Lung (tissue), 12 donors: ENCODE data around the gene CCDC181. TPM values are rescaled to one million over a fixed set of nuclear protein-coding genes. Genes with fewer than 3 reads are reported as not detected.

ENCODE experiments used
- ATAC-seq: fragments of 200-7000 bp; cut with Tn5 transposase; one replicate; pipeline ENCODE4 v1.9.1; 2020; ENCODE audit warnings: moderate number of reproducible peaks; ENCODE audit not compliant: insufficient read depth, low FRiP score
- DNase-seq, 3 donors: peaks; one replicate each; pipeline ENCODE4 v3.0.0-alpha.2; 2013 to 2017
- H3K27ac ChIP-seq, 2 donors: one replicate each; pipeline ENCODE4 v1.5.1; 2013; ENCODE audit warnings: mild to moderate bottlenecking in 2 of 2, moderate library complexity in 2 of 2, control low read depth in 1 of 2, inconsistent platforms in 1 of 2, low read depth in 1 of 2, low read length in 1 of 2
- H3K27me3 ChIP-seq, 3 donors: one replicate each; pipeline ENCODE4 v1.5.1; 2013; ENCODE audit warnings: low read length in 2 of 3; ENCODE audit not compliant: control insufficient read depth in 3 of 3, insufficient read depth in 3 of 3
- H3K36me3 ChIP-seq, 4 donors: one replicate each; pipeline ENCODE4 v1.5.1; 2013; ENCODE audit warnings: low read length in 4 of 4, mild to moderate bottlenecking in 1 of 4, moderate library complexity in 1 of 4; ENCODE audit not compliant: control insufficient read depth in 4 of 4, insufficient read depth in 4 of 4
- H3K4me1 ChIP-seq, 5 donors: one replicate each; pipeline ENCODE4 v1.5.1; 2013; ENCODE audit warnings: low read length in 5 of 5, mild to moderate bottlenecking in 2 of 5, moderate library complexity in 1 of 5; ENCODE audit not compliant: control insufficient read depth in 5 of 5, insufficient read depth in 5 of 5
- H3K4me3 ChIP-seq: one replicate; pipeline ENCODE4 v1.5.1; 2013; ENCODE audit warnings: mild to moderate bottlenecking, control low read depth, moderate library complexity
- H3K9ac ChIP-seq, 2 donors: one replicate each; pipeline ENCODE4 v1.5.1; 2013; ENCODE audit warnings: low read length in 2 of 2, control low read depth in 1 of 2; ENCODE audit not compliant: insufficient read depth in 1 of 2
- H3K9me3 ChIP-seq, 4 donors: one replicate each; pipeline ENCODE4 v1.5.1; 2013; ENCODE audit warnings: low read length in 3 of 4, mild to moderate bottlenecking in 1 of 4, moderate library complexity in 1 of 4; ENCODE audit not compliant: control insufficient read depth in 4 of 4, insufficient read depth in 3 of 4
- CTCF ChIP-seq: IDR thresholded peaks from 2 replicates; pipeline ENCODE4 v1.5.1; 2012; ENCODE audit warnings: mild to moderate bottlenecking; ENCODE audit errors: control extremely low read depth, extremely low read depth
- WGBS, 2 donors: extraction: QIAGEN DNeasy Blood & Tissue Kit; methylation state at CpG; one replicate each; pipeline ENCODE4 v1.1.7; 2013; 5-methylcytosine and 5-hydroxymethylcytosine counted together
- polyA plus RNA-seq, 2 donors: library from polyadenylated mRNA; stranded (reverse); fragments of 200-250 nt; gene quantifications; one replicate each; pipeline ENCODE4 v1.2.1, GENCODE V29; 2013
- total RNA-seq, 2 donors: library from RNA; depleted of rRNA in 1 of 2; stranded (reverse); fragments of >200 nt in 1 of 2; gene quantifications; one replicate each; pipeline ENCODE4 v1.2.1, GENCODE V29; 2014 to 2021
- donor health status: control.
- donor health status: control.
- donor health status: Bipolar disorder and iron deficiency.
- donor health status: healthy.
- donor health status: DM: yes; HTN: yes; CAD: no.

CCDC181 gene
- total and polyA plus RNA-seq, 4 donors: 2.9 to 5.7 (median 4.6) TPM

DNA sequence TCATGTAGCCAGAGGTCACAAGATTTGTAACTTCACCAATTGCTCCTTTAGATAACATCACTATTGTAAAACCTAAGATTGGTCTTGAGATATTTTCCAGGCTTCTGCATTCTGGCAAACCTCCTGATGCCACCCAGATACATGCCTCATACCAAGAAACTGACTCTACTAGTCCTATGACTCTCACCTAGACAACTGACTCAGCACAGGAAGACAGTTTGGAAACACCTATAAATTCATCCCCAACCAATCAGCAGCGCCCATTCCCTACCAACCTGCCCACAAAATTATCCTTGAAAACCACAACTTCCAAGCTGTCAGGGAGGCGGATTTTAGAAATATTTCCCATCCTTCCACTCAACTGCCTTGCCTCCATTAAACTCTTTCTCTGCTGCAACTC lies 62.3 kb downstream of the CCDC181 start:
- Histone ChIP-seq H3K36me3 (peaks cover 0 to 10% (median 4%) of the 10 kb centered on the region in 4 donors), H3K9ac (no peak overlapping the region), H3K4me3 (no peak overlapping the region), H3K9me3 (no peaks in the 10 kb centered on the region), H3K27me3 (no peaks in the 10 kb centered on the region), H3K27ac (no peak overlapping the region), H3K4me1 (peaks cover 0 to 17% (median 5%) of the 10 kb centered on the region in 5 donors)
- ATAC-seq (no peak), DNase-seq (no peak)
- no peak for TF ChIP-seq CTCF
- 94 to 96% methylated on average over 2 of the region's 2 CpGs for WGBS, 2 donors

GRCh38 chr1:169363046-169363730 lies 64.1 kb downstream of the CCDC181 start:
- no peak for ATAC-seq

DNA sequence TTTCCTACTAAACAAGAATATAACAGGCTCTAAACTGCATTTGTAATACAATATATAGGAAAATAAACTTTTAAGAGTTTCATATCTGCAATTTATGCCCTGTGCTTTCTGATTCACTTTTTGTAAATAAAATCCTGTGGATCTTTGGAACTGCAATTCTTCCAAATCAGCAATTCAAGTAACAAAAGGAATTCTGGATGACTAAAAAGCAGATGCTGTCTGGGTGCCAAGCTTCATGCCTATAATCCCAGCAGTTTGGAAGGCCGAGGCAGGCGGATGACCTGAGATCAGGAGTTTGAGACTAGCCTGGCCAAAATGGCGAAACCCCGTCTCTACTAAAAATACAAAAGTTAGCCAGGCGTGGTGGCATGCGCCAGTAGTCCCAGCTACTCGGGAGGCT lies 66.0 kb downstream of the CCDC181 start:
- WGBS, 2 donors: 92 to 96% methylated on average over 7 of the region's 7 CpGs
- peaks cover 0 to 2% (median 0%) of the 10 kb centered on the region in 4 donors for H3K36me3 ChIP-seq
- no peak overlapping the region for H3K27ac ChIP-seq
- H3K9me3 ChIP-seq: no peaks in the 10 kb centered on the region
- ATAC-seq (no peak), DNase-seq (no peak)
- H3K4me3 ChIP-seq: no peak overlapping the region
- TF ChIP-seq CTCF: no peak
- H3K27me3 ChIP-seq: no peaks in the 10 kb centered on the region
- peaks cover 0 to 3% (median 0%) of the 10 kb centered on the region in 5 donors for H3K4me1 ChIP-seq
- H3K9ac ChIP-seq: no peak overlapping the region

More at GRCh38 chr1:169363046-169363730, 64.1 kb downstream of the CCDC181 start:
- no peak overlapping the region for H3K4me3 ChIP-seq
- no peaks in the 10 kb centered on the region for H3K9me3 ChIP-seq
- no peak for TF ChIP-seq CTCF
- H3K9ac ChIP-seq: no peak overlapping the region
- no peak for DNase-seq
- H3K27me3 ChIP-seq: no peaks in the 10 kb centered on the region
- H3K4me1 ChIP-seq: peaks cover 0 to 9% (median 5%) of the 10 kb centered on the region in 5 donors
- H3K36me3 ChIP-seq: peaks cover 0 to 6% (median 1%) of the 10 kb centered on the region in 4 donors
- no peak overlapping the region for H3K27ac ChIP-seq
- 76 to 79% methylated on average over 5 of the region's 5 CpGs for WGBS, 2 donors
